ENCODE data around the gene HP. TPM values are rescaled to one million over a fixed set of nuclear protein-coding genes. Genes with fewer than 3 reads are reported as not detected.

Gene HP
- total and polyA plus RNA-seq, 4 donors = 8.0 to 1,570 (median 561) TPM

- DNase-seq (peak in 2 of 3 donors; percentile 4 to 9), ATAC-seq (ENCODE audit: insufficient read depth, low FRiP score) (no peak)
- Histone ChIP-seq H3K27ac (ENCODE audit: low read depth in 1 of 2, low read length in 1 of 2) (no peak overlapping the region), H3K27me3 (ENCODE audit: control insufficient read depth in 3 of 3, insufficient read depth in 3 of 3, low read length in 2 of 3) (no peaks in the 10 kb centered on the region), H3K9ac (ENCODE audit: insufficient read depth in 1 of 2, low read length in 2 of 2) (no peak overlapping the region), H3K4me3 (no peak overlapping the region), H3K9me3 (ENCODE audit: control insufficient read depth in 4 of 4, insufficient read depth in 3 of 4, low read length in 3 of 4) (no peaks in the 10 kb centered on the region), H3K36me3 (ENCODE audit: control insufficient read depth in 4 of 4, insufficient read depth in 4 of 4, low read length in 4 of 4) (peaks cover 0 to 7% (median 3%) of the 10 kb centered on the region in 4 donors), H3K4me1 (ENCODE audit: control insufficient read depth in 5 of 5, insufficient read depth in 5 of 5, low read length in 5 of 5) (no peaks in the 10 kb centered on the region)
- no peak for TF ChIP-seq CTCF (IDR thresholded peaks at IDR 0.05; ENCODE audit: control extremely low read depth, extremely low read depth)
- 89 to 95% methylated on average over 4 of the region's 4 CpGs for WGBS, 2 donors
Measured at GRCh38 chr16:72033437-72033836, 20.9 kb upstream of the HP start.

GRCh38 chr16:72036098-72036497 lies 18.2 kb upstream of the HP start:
- Histone ChIP-seq H3K36me3 (ENCODE audit: control insufficient read depth in 4 of 4, insufficient read depth in 4 of 4, low read length in 4 of 4) (peaks cover 0 to 7% (median 3%) of the 10 kb centered on the region in 4 donors), H3K27ac (ENCODE audit: low read depth in 1 of 2, low read length in 1 of 2) (no peak overlapping the region), H3K27me3 (ENCODE audit: control insufficient read depth in 3 of 3, insufficient read depth in 3 of 3, low read length in 2 of 3) (no peaks in the 10 kb centered on the region), H3K9me3 (ENCODE audit: control insufficient read depth in 4 of 4, insufficient read depth in 3 of 4, low read length in 3 of 4) (no peaks in the 10 kb centered on the region), H3K4me1 (ENCODE audit: control insufficient read depth in 5 of 5, insufficient read depth in 5 of 5, low read length in 5 of 5) (no peaks in the 10 kb centered on the region), H3K4me3 (no peak overlapping the region), H3K9ac (ENCODE audit: insufficient read depth in 1 of 2, low read length in 2 of 2) (no peak overlapping the region)
- 87 to 89% methylated on average over 5 of the region's 5 CpGs for WGBS, 2 donors
- no peak for DNase-seq
- ATAC-seq (ENCODE audit: insufficient read depth, low FRiP score) = no peak
- TF ChIP-seq CTCF (IDR thresholded peaks at IDR 0.05; ENCODE audit: control extremely low read depth, extremely low read depth) = no peak

GRCh38 chr16:72042157-72042660 lies 12.1 kb upstream of the HP start:
- Histone ChIP-seq H3K9me3 (ENCODE audit: control insufficient read depth in 4 of 4, insufficient read depth in 3 of 4, low read length in 3 of 4) (no peaks in the 10 kb centered on the region), H3K4me1 (ENCODE audit: control insufficient read depth in 5 of 5, insufficient read depth in 5 of 5, low read length in 5 of 5) (peaks cover 0 to 4% (median 0%) of the 10 kb centered on the region in 5 donors), H3K36me3 (ENCODE audit: control insufficient read depth in 4 of 4, insufficient read depth in 4 of 4, low read length in 4 of 4) (peaks cover 0 to 7% (median 2%) of the 10 kb centered on the region in 4 donors), H3K27me3 (ENCODE audit: control insufficient read depth in 3 of 3, insufficient read depth in 3 of 3, low read length in 2 of 3) (no peaks in the 10 kb centered on the region), H3K9ac (ENCODE audit: insufficient read depth in 1 of 2, low read length in 2 of 2) (no peak overlapping the region), H3K4me3 (no peak overlapping the region), H3K27ac (ENCODE audit: low read depth in 1 of 2, low read length in 1 of 2) (no peak overlapping the region)
- DNase-seq (peak in 1 of 3 donors; percentile 21), ATAC-seq (ENCODE audit: insufficient read depth, low FRiP score) (no peak)
- WGBS, 2 donors = 20 to 21% methylated on average over 2 of the region's 2 CpGs
- no peak for TF ChIP-seq CTCF (IDR thresholded peaks at IDR 0.05; ENCODE audit: control extremely low read depth, extremely low read depth)

GRCh38 chr16:72043058-72043457 lies 11.2 kb upstream of the HP start:
- H3K27ac ChIP-seq (ENCODE audit: low read depth in 1 of 2, low read length in 1 of 2) = peak overlapping the region in 1 of 2 donors; percentile 24
- no peaks in the 10 kb centered on the region for H3K9me3 ChIP-seq (ENCODE audit: control insufficient read depth in 4 of 4, insufficient read depth in 3 of 4, low read length in 3 of 4)
- WGBS, 2 donors = 56 to 76% methylated on average over 3 of the region's 3 CpGs
- H3K4me1 ChIP-seq (ENCODE audit: control insufficient read depth in 5 of 5, insufficient read depth in 5 of 5, low read length in 5 of 5) = peaks cover 0 to 4% (median 0%) of the 10 kb centered on the region in 5 donors
- H3K36me3 ChIP-seq (ENCODE audit: control insufficient read depth in 4 of 4, insufficient read depth in 4 of 4, low read length in 4 of 4) = peaks cover 0 to 7% (median 2%) of the 10 kb centered on the region in 4 donors
- no peak for DNase-seq
- ATAC-seq (ENCODE audit: insufficient read depth, low FRiP score) = no peak
- no peak for TF ChIP-seq CTCF (IDR thresholded peaks at IDR 0.05; ENCODE audit: control extremely low read depth, extremely low read depth)
- no peak overlapping the region for H3K9ac ChIP-seq (ENCODE audit: insufficient read depth in 1 of 2, low read length in 2 of 2)
- H3K4me3 ChIP-seq = no peak overlapping the region
- H3K27me3 ChIP-seq (ENCODE audit: control insufficient read depth in 3 of 3, insufficient read depth in 3 of 3, low read length in 2 of 3) = no peaks in the 10 kb centered on the region

All from lung (tissue), 12 donors.